ENCODE measurements around the gene TAP2. TPM values are rescaled to one million over a fixed set of nuclear protein-coding genes. Genes with fewer than 3 reads are reported as not detected.

TAP2 gene
- total RNA-seq (100 to 1,000 TPM in 1 of 7 donors, 10 to 100 TPM in 6; 33.0 to 106 (median 77.9) TPM), polyA plus RNA-seq (10 to 100 TPM; 26.4 to 40.9 (median 34.0) TPM)
- long read RNA-seq, donor 1, full-length matches to known transcripts, result 5 of 5 reads
- long read RNA-seq, donor 1, partial matches to known transcripts, result 0 of 5 reads
- long read RNA-seq, donor 1, other reads (novel, unspliced or antisense), result 0 of 5 reads
- long read RNA-seq, donor 2, full-length matches to known transcripts, result 6 of 6 reads
- long read RNA-seq, donor 2, partial matches to known transcripts, result 0 of 6 reads
- long read RNA-seq, donor 2, other reads (novel, unspliced or antisense), result 0 of 6 reads

DNA sequence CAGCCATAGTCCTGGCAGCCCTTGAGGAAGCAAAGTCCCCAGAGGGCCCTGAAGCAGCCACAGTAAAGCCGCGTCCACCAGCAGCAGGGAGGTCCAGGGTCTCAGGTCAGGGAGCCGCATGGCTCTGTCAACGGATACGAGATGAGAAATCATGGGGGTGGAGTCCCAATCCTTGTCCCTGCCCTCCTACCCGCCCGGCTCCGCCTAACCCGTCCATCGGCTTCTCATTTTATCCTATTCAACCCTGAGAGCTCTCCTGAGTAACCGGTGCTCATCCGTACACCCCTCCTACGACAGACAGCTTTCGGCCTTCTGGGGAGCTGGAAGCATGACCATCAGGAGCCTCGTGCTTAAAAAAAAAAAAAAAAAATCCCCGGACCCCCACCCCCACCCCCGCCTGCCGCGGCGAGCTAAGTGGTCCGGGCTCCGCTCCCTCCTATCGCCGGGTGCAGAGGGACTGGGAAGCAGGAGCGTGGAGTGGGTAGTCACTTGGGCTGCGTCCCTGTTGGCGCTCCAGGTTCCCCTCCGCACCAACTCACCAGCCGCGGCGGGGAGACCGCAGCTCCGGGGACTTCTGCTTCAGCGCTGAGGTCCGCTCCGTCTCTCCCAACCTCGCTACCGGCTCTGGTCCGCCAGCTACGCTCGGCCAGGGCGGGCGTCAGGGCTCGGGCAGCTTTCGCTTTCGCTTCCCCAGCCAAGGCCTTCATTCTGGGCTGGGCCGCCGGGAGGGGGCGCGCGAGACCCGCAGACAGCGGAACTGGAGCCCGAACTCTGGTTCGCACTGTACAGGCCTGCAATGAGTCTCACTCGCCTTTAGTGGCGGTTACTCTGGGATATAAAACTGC lies at the start of gene TAP2:
Gene TAP2, minus strand, starts transcription at position 626 of the 845 bp plus-strand sequence. Its CDS starts 506 bp downstream, at position 120.
- peaks cover 0 to 75% (median 52%) of the 10 kb centered on the region in 6 donors for H3K36me3 ChIP-seq
- H3K27me3 ChIP-seq (replicated peaks in 1 of 7), result no peaks in the 10 kb centered on the region
- peak within 1 kb of the TSS; percentile 91 to 100 (median 97) for H3K27ac ChIP-seq
- peak within 1 kb of the TSS; percentile 70 to 90 (median 85) for H3K4me3 ChIP-seq
- H3K4me1 ChIP-seq, result peaks cover 50 to 96% (median 72%) of the 10 kb centered on the region in 6 donors
- intact Hi-C loops (cut with DNase I; ENCODE audit: low total_unique reads), result no loop called here
- TF ChIP-seq, protein P1, sequence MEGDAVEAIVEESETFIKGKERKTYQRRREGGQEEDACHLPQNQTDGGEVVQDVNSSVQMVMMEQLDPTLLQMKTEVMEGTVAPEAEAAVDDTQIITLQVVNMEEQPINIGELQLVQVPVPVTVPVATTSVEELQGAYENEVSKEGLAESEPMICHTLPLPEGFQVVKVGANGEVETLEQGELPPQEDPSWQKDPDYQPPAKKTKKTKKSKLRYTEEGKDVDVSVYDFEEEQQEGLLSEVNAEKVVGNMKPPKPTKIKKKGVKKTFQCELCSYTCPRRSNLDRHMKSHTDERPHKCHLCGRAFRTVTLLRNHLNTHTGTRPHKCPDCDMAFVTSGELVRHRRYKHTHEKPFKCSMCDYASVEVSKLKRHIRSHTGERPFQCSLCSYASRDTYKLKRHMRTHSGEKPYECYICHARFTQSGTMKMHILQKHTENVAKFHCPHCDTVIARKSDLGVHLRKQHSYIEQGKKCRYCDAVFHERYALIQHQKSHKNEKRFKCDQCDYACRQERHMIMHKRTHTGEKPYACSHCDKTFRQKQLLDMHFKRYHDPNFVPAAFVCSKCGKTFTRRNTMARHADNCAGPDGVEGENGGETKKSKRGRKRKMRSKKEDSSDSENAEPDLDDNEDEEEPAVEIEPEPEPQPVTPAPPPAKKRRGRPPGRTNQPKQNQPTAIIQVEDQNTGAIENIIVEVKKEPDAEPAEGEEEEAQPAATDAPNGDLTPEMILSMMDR (IDR thresholded peaks at IDR 0.05 in 8 of 11, conservative IDR thresholded peaks at IDR 0.05 in 3 of 11), result peak; percentile 97 to 100 (median 99)
- TF ChIP-seq POLR2AphosphoS5 (IDR thresholded peaks at IDR 0.05) (peak; percentile 95 to 98 (median 98)), POLR2A (IDR thresholded peaks at IDR 0.05) (peak in 2 of 3 donors; percentile 82 to 83)
- DNase-seq, result peak; percentile 100
- no peaks in the 10 kb centered on the region for H3K9me3 ChIP-seq
- 0 to 1% (median 0%) methylated on average over 30 to 57 of the region's 57 CpGs for WGBS, 5 donors

DNA sequence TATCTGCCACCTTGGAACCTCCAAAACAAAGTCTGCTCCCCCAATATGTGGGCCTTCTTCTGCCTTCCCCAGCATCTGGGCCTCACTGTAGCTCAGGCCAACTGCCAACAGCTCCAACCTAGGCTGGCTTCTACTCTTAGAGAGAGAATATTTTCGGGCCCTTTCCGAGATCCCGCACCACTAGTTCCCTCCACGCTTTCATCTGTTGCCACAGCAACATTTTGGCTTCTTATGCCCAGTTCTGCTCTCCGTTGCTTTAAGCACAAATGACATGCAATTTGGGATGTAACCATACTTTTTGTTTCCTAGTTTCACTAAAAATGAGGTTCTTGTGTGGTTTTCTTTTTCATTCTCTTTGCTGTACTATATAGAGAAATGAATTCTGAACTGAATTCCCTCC lies 49.1 kb upstream of the TAP2 start:
- 81 to 90% (median 87%) methylated on average over 5 of the region's 5 CpGs for WGBS, 5 donors
- no peaks in the 10 kb centered on the region for H3K9me3 ChIP-seq
- intact Hi-C loops (cut with DNase I; ENCODE audit: low total_unique reads), result loop anchor here (2.0 kb wide), 1 partner anchor 97 kb away; no protein-coding TSS in a partner anchor
- no peaks in the 10 kb centered on the region for H3K27me3 ChIP-seq (replicated peaks in 1 of 7)
- DNase-seq, result no peak
- peaks cover 0 to 37% (median 17%) of the 10 kb centered on the region in 6 donors for H3K4me1 ChIP-seq
- H3K36me3 ChIP-seq, result no peaks in the 10 kb centered on the region
- TF ChIP-seq, protein P1 (IDR thresholded peaks at IDR 0.05 in 8 of 11, conservative IDR thresholded peaks at IDR 0.05 in 3 of 11), result no peak
- no peak for TF ChIP-seq POLR2AphosphoS5 (IDR thresholded peaks at IDR 0.05)
- TF ChIP-seq POLR2A (IDR thresholded peaks at IDR 0.05), result no peak
- H3K4me3 ChIP-seq, result no peak overlapping the region
- H3K27ac ChIP-seq, result peak overlapping the region in 5 of 8 donors; percentile 16 to 35 (median 28)

DNA sequence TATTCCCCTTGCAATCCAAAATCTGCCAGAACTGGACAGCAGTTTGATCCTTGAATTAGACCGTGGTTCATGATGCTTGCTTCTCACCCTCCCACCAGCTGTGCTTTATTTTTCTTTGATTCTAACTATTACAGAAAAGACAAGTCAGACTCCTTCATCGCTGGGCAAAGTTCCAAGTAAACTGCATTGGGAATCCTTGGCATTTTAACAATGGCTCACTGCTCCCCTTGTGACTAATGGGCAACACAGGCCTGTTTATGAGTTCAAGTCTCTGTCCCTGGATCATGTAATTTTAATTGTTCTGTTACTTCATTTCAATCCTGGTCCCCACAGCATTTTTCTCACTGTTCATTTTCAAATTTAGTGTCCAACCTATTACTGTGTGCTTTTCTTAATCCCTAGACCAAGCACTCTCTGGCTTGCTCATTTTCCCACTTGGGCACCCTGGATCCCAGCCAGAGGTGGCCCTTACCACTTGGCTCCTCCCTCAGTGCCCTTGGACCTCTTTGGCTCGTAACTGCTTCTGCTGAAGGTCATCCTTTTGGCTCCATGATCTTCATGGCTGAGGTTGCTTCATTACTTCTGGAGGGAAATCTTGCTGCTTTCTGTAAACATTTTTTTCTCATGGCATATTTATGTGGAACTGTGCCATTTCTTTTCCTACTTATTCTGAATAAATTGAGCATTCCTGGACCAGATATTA lies 48.3 kb upstream of the TAP2 start:
- Histone ChIP-seq H3K27me3 (replicated peaks in 1 of 7) (no peaks in the 10 kb centered on the region), H3K9me3 (no peaks in the 10 kb centered on the region), H3K4me3 (no peak overlapping the region), H3K27ac (peak overlapping the region in 7 of 8 donors; percentile 2 to 35 (median 24)), H3K36me3 (no peaks in the 10 kb centered on the region), H3K4me1 (peaks cover 0 to 35% (median 17%) of the 10 kb centered on the region in 6 donors)
- WGBS, 5 donors, result 52 to 78% (median 63%) methylated on average over 3 of the region's 3 CpGs
- intact Hi-C loops (cut with DNase I; ENCODE audit: low total_unique reads), result loop anchor here (2.0 kb wide), 1 partner anchor 98 kb away; no protein-coding TSS in a partner anchor
- TF ChIP-seq POLR2AphosphoS5 (IDR thresholded peaks at IDR 0.05), result no peak
- TF ChIP-seq, protein P1 (IDR thresholded peaks at IDR 0.05 in 8 of 11, conservative IDR thresholded peaks at IDR 0.05 in 3 of 11), result no peak
- no peak for TF ChIP-seq POLR2A (IDR thresholded peaks at IDR 0.05)
- DNase-seq, result no peak

Measured in spleen (tissue), 13 donors.